Measurements from ENCODE around the gene LHB. TPM values are rescaled to one million over a fixed set of nuclear protein-coding genes. Genes with fewer than 3 reads are reported as not detected.
A peak's percentile ranks its signal among the peaks of the same experiment; 100 is the strongest.

LHB gene
- total RNA-seq, 1 donor from 2014 or later, result not detected

DNA sequence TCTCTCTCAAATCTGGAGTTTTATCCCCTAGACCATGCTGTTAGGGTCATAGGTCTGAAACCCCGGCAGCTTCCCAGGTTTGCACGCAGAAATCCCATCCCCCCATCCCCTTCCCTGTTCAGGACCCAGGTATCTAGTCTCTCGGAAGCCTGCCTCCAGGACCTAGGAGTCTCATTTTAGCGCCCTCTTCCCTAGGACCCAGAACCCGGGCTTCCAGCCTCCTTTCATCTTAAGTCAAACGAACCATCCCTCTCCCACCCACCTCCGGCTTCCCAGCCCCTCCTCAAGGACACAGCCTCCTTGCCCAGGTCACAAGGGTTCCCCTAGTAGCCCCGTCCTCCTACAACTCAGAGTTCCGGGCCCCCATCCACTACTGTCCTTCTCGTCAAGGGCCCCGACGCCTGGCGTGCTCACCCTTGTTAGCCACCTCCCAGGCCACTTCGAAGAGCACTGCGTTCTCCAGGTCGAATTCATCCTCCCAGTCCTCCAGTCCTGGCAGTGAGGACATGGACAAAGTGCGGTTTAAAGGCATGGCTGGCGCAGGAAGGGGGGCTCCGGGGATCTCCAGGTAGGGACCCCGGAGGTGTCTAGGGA is 24.2 kb downstream of the LHB start:
- Mint-ChIP-seq H3K4me1 (ENCODE audit: unreplicated experiment) (peaks cover 25% of the 10 kb centered on the region), H3K27me3 (ENCODE audit: unreplicated experiment) (no peaks in the 10 kb centered on the region), H3K27ac (ENCODE audit: unreplicated experiment) (peak overlapping the region; percentile 89), H3K9me3 (ENCODE audit: unreplicated experiment) (no peaks in the 10 kb centered on the region), H3K4me3 (ENCODE audit: unreplicated experiment) (peak overlapping the region; percentile 94), H3K36me3 (ENCODE audit: unreplicated experiment) (peaks cover 9% of the 10 kb centered on the region)
- TF ChIP-seq, protein P1, sequence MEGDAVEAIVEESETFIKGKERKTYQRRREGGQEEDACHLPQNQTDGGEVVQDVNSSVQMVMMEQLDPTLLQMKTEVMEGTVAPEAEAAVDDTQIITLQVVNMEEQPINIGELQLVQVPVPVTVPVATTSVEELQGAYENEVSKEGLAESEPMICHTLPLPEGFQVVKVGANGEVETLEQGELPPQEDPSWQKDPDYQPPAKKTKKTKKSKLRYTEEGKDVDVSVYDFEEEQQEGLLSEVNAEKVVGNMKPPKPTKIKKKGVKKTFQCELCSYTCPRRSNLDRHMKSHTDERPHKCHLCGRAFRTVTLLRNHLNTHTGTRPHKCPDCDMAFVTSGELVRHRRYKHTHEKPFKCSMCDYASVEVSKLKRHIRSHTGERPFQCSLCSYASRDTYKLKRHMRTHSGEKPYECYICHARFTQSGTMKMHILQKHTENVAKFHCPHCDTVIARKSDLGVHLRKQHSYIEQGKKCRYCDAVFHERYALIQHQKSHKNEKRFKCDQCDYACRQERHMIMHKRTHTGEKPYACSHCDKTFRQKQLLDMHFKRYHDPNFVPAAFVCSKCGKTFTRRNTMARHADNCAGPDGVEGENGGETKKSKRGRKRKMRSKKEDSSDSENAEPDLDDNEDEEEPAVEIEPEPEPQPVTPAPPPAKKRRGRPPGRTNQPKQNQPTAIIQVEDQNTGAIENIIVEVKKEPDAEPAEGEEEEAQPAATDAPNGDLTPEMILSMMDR (IDR thresholded peaks at IDR 0.05), result no peak
- no peak for DNase-seq (ENCODE audit: extremely low spot score, unreplicated experiment)

DNA sequence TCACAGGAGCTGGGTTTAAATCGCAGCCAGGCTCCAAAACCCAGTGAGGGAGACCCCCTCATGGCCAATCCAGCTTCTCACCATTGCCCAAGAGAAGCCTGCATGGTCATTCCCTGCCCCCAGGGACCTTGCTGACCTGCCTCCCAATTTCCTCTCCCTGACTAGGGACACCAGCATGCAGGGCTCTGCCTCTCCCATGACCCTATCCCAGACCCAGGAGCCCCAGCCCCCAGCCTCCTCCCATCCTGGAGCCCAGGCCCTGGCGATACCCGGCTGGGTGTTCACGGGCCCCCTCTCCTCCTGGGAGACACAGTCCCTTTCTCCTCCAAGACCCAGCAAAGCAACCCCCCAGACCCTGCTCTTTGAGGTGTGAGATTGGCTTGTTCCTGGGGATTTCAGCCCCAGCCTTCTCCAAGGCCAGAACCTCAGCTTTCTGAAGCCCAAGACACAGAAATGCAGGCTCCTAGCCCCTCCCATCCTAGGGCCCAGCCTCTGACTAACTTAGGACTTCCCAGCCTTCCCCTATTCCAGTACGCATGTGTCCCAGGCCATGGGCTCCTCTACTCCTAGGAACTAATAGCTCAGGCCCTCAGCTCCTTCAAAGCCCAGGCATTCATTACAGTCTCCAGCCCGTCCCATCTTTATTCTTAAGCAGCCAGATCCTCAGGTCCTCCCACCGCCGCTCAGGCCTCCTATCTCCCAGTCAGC is 24.9 kb downstream of the LHB start:
- peaks cover 8% of the 10 kb centered on the region for H3K36me3 Mint-ChIP-seq (ENCODE audit: unreplicated experiment)
- peaks cover 25% of the 10 kb centered on the region for H3K4me1 Mint-ChIP-seq (ENCODE audit: unreplicated experiment)
- no peaks in the 10 kb centered on the region for H3K27me3 Mint-ChIP-seq (ENCODE audit: unreplicated experiment)
- H3K4me3 Mint-ChIP-seq (ENCODE audit: unreplicated experiment), result peak overlapping the region; percentile 94
- TF ChIP-seq, protein P1 (IDR thresholded peaks at IDR 0.05), result no peak
- DNase-seq (ENCODE audit: extremely low spot score, unreplicated experiment), result no peak
- H3K9me3 Mint-ChIP-seq (ENCODE audit: unreplicated experiment), result no peaks in the 10 kb centered on the region
- H3K27ac Mint-ChIP-seq (ENCODE audit: unreplicated experiment), result peak overlapping the region; percentile 89

DNA sequence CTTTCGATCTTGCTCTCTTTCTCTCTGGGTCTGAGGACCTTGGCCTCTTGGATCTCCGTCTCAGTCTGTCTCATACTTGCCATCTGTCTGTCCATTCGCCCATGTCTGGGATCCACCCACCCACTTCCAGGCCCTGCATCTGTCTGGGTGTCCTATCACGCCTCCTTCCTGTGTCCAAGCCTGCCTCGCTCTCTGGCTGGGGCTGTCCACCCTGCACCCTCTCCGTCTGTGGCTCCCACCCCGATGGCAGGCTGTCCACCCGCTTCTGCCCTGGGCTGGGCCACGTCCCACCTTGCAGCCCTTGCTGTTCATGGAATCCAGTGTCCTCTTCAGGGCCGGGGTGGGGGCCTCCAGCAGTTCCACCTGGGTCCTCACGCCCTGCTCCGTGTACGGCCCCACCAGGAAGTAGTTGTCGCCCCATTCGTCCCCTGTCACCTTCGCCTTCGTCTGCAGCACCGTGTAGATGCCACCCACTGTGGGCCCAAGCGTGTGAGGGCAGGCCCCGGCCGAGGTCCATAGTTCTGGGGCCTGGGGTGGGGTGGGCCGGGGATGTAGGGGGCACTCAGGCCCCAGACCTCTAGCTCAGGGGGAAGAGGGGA is 25.8 kb downstream of the LHB start:
- Mint-ChIP-seq H3K4me1 (ENCODE audit: unreplicated experiment) (peaks cover 25% of the 10 kb centered on the region), H3K36me3 (ENCODE audit: unreplicated experiment) (peaks cover 10% of the 10 kb centered on the region), H3K9me3 (ENCODE audit: unreplicated experiment) (no peaks in the 10 kb centered on the region), H3K27me3 (ENCODE audit: unreplicated experiment) (no peaks in the 10 kb centered on the region), H3K27ac (ENCODE audit: unreplicated experiment) (peak overlapping the region; percentile 34), H3K4me3 (ENCODE audit: unreplicated experiment) (peak overlapping the region; percentile 26)
- TF ChIP-seq, protein P1 (IDR thresholded peaks at IDR 0.05), result no peak
- no peak for DNase-seq (ENCODE audit: extremely low spot score, unreplicated experiment)

DNA sequence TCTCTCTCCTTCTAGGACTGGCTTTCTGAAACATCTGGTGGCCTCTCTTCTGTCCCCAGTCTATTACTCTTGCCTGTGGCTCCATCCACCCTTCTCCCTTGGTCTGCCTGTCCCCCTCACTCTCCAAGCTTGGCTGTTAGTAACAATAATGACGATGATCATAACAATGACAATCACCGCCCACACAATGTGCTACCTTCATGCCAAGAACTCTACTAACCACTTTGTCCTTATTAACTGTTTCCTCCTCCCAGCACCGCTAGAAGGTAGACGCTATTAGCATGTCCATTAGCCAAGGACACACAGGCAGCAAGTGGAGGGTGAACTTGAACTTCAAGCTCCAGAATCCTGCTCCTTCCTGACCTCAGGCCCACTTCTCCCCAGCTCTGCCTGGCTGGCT is 26.5 kb downstream of the LHB start:
- peaks cover 25% of the 10 kb centered on the region for H3K4me1 Mint-ChIP-seq (ENCODE audit: unreplicated experiment)
- H3K27me3 Mint-ChIP-seq (ENCODE audit: unreplicated experiment), result no peaks in the 10 kb centered on the region
- H3K36me3 Mint-ChIP-seq (ENCODE audit: unreplicated experiment), result peaks cover 10% of the 10 kb centered on the region
- H3K4me3 Mint-ChIP-seq (ENCODE audit: unreplicated experiment), result no peak overlapping the region
- TF ChIP-seq, protein P1 (IDR thresholded peaks at IDR 0.05), result no peak
- DNase-seq (ENCODE audit: extremely low spot score, unreplicated experiment), result no peak
- H3K27ac Mint-ChIP-seq (ENCODE audit: unreplicated experiment), result no peak overlapping the region
- no peaks in the 10 kb centered on the region for H3K9me3 Mint-ChIP-seq (ENCODE audit: unreplicated experiment)

DNA sequence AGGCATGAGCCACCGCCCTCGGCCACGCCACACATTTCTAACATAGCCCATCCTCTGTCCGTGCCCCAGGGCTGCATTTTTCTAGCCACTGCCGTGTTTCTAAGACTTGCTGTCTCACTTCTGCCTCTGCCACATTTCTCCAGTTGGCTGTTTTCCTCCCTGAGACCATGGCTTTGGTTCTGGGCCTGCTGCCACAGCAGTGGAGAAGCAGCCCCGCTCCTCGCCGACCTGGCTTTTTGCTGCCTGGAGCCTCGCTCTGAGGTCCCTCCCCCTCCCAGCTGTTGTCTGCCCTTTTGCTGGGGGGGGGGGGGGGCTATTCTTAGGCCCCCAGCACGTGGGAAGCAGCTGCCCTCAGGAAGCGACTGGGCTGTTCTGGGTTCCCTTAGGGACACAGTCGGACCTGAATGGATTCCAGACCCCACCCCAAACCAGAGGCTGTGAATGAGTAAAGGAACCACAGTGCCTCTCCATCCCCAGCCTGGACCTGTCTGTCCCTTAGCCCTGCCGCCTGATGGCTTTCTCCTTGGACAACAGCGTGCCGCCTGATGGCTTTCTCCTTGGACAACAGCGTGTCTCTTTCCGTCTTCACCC is 27.1 kb downstream of the LHB start:
- TF ChIP-seq, protein P1 (IDR thresholded peaks at IDR 0.05), result no peak
- peaks cover 19% of the 10 kb centered on the region for H3K4me1 Mint-ChIP-seq (ENCODE audit: unreplicated experiment)
- DNase-seq (ENCODE audit: extremely low spot score, unreplicated experiment), result no peak
- no peaks in the 10 kb centered on the region for H3K9me3 Mint-ChIP-seq (ENCODE audit: unreplicated experiment)
- H3K27ac Mint-ChIP-seq (ENCODE audit: unreplicated experiment), result no peak overlapping the region
- H3K4me3 Mint-ChIP-seq (ENCODE audit: unreplicated experiment), result no peak overlapping the region
- H3K27me3 Mint-ChIP-seq (ENCODE audit: unreplicated experiment), result no peaks in the 10 kb centered on the region
- peaks cover 10% of the 10 kb centered on the region for H3K36me3 Mint-ChIP-seq (ENCODE audit: unreplicated experiment)
